HepG2 (cell line): ENCODE results near the gene ZNF488. TPM values are rescaled to one million over a fixed set of nuclear protein-coding genes. Genes with fewer than 3 reads are reported as not detected.

Source experiments
- ATF1 ChIP-seq: IDR thresholded peaks from 2 replicates; pipeline ENCODE4 v1.6.1; 2016; ENCODE audit warnings: mild to moderate bottlenecking, control low read depth
- ATF3 ChIP-seq: sonication (generic); formaldehyde crosslinking; IDR thresholded peaks from 2 replicates; pipeline ENCODE4 v1.4.0; 2020; ENCODE audit warnings: missing genetic modification reagents
- ELF3 ChIP-seq: IDR thresholded peaks from 2 replicates; pipeline ENCODE4 v1.6.1; 2016; ENCODE audit warnings: missing genetic modification reagents, missing compliant biosample characterization
- GLI4 ChIP-seq: sonication (generic); formaldehyde crosslinking; IDR thresholded peaks from 2 replicates; pipeline ENCODE4 v1.5.1; 2020; ENCODE audit warnings: missing genetic modification reagents, mild to moderate bottlenecking, moderate library complexity, borderline replicate concordance
- HNF4G ChIP-seq, 2 experiments: sonication (generic) in 1 of 2; formaldehyde crosslinking in 1 of 2; IDR thresholded peaks; 2 replicates each; pipeline versions ENCODE4 v1.4.0 to v1.6.1; 2011 to 2020; ENCODE audit warnings: borderline replicate concordance in 2 of 2, low read depth in 2 of 2, mild to moderate bottlenecking in 2 of 2, low read length in 1 of 2, missing genetic modification reagents in 1 of 2, moderate library complexity in 1 of 2
- ISX ChIP-seq: sonication (generic); formaldehyde crosslinking; conservative IDR thresholded peaks from 2 replicates; pipeline ENCODE4 v1.5.0; 2020; ENCODE audit warnings: missing genetic modification reagents
- JDP2 ChIP-seq: sonication (generic); formaldehyde crosslinking; IDR thresholded peaks from 2 replicates; pipeline ENCODE4 v1.8.1; 2022; ENCODE audit warnings: missing genetic modification reagents, borderline replicate concordance
- MEF2D ChIP-seq: sonication (generic); formaldehyde crosslinking; IDR thresholded peaks from 2 replicates; pipeline ENCODE4 v1.5.1; 2020; ENCODE audit warnings: mild to moderate bottlenecking, missing genetic modification reagents
- MEIS1 ChIP-seq: sonication (generic); formaldehyde crosslinking; IDR thresholded peaks from 2 replicates; pipeline ENCODE4 v1.9.0; 2021; ENCODE audit warnings: mild to moderate bottlenecking, missing genetic modification reagents, moderate library complexity, borderline replicate concordance
- MXD4 ChIP-seq: IDR thresholded peaks from 2 replicates; pipeline ENCODE4 v1.6.1; 2016; ENCODE audit warnings: mild to moderate bottlenecking, missing biosample characterization, missing genetic modification reagents
- MXI1 ChIP-seq: IDR thresholded peaks from 3 replicates; pipeline ENCODE4 v1.6.1; 2012; ENCODE audit warnings: low read depth, low read length, inconsistent platforms, borderline replicate concordance
- PATZ1 ChIP-seq: sonication (generic); formaldehyde crosslinking; IDR thresholded peaks from 2 replicates; pipeline ENCODE4 v1.4.0; 2020; ENCODE audit warnings: missing genetic modification reagents
- POLR2A ChIP-seq, 2 experiments: IDR thresholded peaks; 2 replicates each; pipeline ENCODE4 v1.6.1; 2011; ENCODE audit warnings: low read depth in 2 of 2, low read length in 2 of 2, mild to moderate bottlenecking in 1 of 2, moderate library complexity in 1 of 2; ENCODE audit not compliant: insufficient read depth in 1 of 2
- YY1 ChIP-seq: IDR thresholded peaks from 2 replicates; pipeline ENCODE4 v1.6.1; 2011; ENCODE audit warnings: low read length, low read depth, moderate library complexity, mild to moderate bottlenecking; ENCODE audit not compliant: insufficient read depth, insufficient replicate concordance
- ZBTB42 ChIP-seq: sonication (generic); formaldehyde crosslinking; IDR thresholded peaks from 2 replicates; pipeline ENCODE4 v1.5.0; 2020; ENCODE audit warnings: mild to moderate bottlenecking, missing genetic modification reagents
- ZNF225 ChIP-seq: sonication (generic); formaldehyde crosslinking; IDR thresholded peaks from 2 replicates; pipeline ENCODE4 v1.4.0; 2020; ENCODE audit warnings: mild to moderate bottlenecking, missing genetic modification reagents
- ZNF549 ChIP-seq: sonication (generic); formaldehyde crosslinking; IDR thresholded peaks from 2 replicates; pipeline ENCODE4 v1.5.0; 2020; ENCODE audit warnings: missing genetic modification reagents
- ZSCAN25 ChIP-seq: sonication (generic); formaldehyde crosslinking; IDR thresholded peaks from 2 replicates; pipeline ENCODE4 v1.8.0; 2022; ENCODE audit warnings: mild to moderate bottlenecking, missing genetic modification reagents
- polyA plus RNA-seq, 8 experiments: library from polyadenylated mRNA; depleted of rRNA in 3 of 8; stranded (reverse) in 7 of 8; unstranded in 1 of 8; fragments of >200 nt; fragmentation: Illumina TruSeq in 4 of 8; extraction: Trizol in 4 of 8; gene quantifications; 2 replicates each; pipeline versions ENCODE4 v1.2.1 to v1.2.3, GENCODE V29; 2011 to 2016; ENCODE audit warnings: low read depth in 4 of 8, missing spikeins in 1 of 8, mixed read lengths in 1 of 8; ENCODE audit not compliant: insufficient read depth in 1 of 8
- total RNA-seq, 5 experiments: library from RNA; depleted of rRNA; stranded (reverse); fragments of >200 nt; fragmentation: Illumina TruSeq; extraction: Trizol; gene quantifications; 2 replicates each; pipeline ENCODE4 v1.2.3, GENCODE V29; 2016; ENCODE audit warnings: low read depth in 1 of 5
- TF ChIP-seq, protein P1 (sequence below): sonication (generic); formaldehyde crosslinking; conservative IDR thresholded peaks from 2 replicates; pipeline ENCODE4 v1.8.0; 2022; ENCODE audit warnings: mild to moderate bottlenecking, moderate library complexity, missing genetic modification reagents
- TF ChIP-seq, protein P2 (sequence below): sonication (generic); formaldehyde crosslinking; IDR thresholded peaks from 2 replicates; pipeline ENCODE4 v1.4.0; 2020; ENCODE audit warnings: missing genetic modification reagents
- TF ChIP-seq, protein P3 (sequence below): sonication (generic); formaldehyde crosslinking; IDR thresholded peaks from 2 replicates; pipeline ENCODE4 v1.9.0; 2022; ENCODE audit warnings: low read depth, missing genetic modification reagents

ZNF488 gene
- total and polyA plus RNA-seq, 2 of the 13 experiments (the other 11 are each of a cell fraction or from before 2014, with no cell fraction given) = 0.13 to 0.15 TPM

DNA sequence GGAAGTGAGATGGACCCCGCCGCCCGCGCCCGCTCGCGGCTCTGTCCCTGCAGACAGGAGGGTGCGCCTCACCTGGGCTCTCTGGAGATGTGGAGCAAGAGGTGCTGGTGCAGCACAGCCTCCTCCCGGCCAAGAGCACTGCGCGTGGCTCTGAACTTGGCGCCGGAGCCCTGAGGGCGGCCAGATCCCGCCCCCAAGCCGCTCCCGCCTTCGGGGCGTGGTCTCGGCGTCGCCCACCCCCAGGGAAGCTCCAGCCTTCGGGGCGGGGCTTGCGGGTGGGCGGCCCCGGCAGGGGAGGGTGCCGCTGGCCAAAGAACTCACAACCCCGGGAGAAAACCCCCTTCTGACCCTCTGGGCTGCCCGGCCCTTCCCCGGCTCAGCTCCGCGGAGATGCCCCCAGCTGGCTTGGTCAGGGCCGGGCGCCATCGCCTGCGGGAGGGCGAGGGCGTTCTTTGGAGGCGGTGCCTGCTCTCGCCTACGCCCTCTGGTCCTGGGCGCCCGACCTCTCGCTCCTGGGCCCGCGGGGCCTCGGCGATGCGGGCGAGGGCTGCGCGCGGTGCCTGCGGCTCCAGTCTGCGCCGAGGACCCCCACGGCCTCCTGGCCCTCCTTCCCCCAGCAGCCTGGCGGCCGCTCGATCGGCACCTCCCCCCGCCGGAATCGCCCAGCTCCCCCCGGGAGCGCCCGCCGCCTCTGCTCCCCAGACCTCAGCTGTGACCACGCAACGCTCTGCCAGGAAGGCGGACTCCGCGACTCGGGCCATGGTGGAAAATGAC lies at the start of gene ZNF488 (continued):
- TF ChIP-seq HNF4G (IDR thresholded peaks at IDR 0.05; ENCODE audit: borderline replicate concordance, low read depth, low read length) (no peak), HNF4G (CRISPR knock-in tag; IDR thresholded peaks at IDR 0.05; ENCODE audit: borderline replicate concordance, low read depth) (no peak), ZSCAN25 (no peak), ELF3 (CRISPR knock-in tag) (no peak), MEF2D (CRISPR knock-in tag) (no peak), MEIS1 (no peak), JDP2 (CRISPR knock-in tag) (no peak; the same call in 1 of the 2 replicates), ZNF225 (CRISPR knock-in tag) (no peak), PATZ1 (CRISPR knock-in tag) (peak; percentile 64; the same call in 1 of the 2 replicates), YY1 (no peak), MXI1 (peak; percentile 23; the same call in 1 of the 3 replicates), ZNF549 (no peak), GLI4 (no peak), POLR2A (IDR thresholded peaks at IDR 0.05; ENCODE audit: insufficient read depth in 1 of 2, low read depth in 2 of 2, low read length in 2 of 2) (no peak; a peak in 1 of 4 replicates), ZBTB42 (CRISPR knock-in tag) (no peak), ATF3 (CRISPR knock-in tag) (no peak), MXD4 (0 out of 2 replicates have a peak, but pooled peaks have one; percentile 31), ISX (no peak), ATF1 (CRISPR knock-in tag) (no peak)
- TF ChIP-seq, protein P1, sequence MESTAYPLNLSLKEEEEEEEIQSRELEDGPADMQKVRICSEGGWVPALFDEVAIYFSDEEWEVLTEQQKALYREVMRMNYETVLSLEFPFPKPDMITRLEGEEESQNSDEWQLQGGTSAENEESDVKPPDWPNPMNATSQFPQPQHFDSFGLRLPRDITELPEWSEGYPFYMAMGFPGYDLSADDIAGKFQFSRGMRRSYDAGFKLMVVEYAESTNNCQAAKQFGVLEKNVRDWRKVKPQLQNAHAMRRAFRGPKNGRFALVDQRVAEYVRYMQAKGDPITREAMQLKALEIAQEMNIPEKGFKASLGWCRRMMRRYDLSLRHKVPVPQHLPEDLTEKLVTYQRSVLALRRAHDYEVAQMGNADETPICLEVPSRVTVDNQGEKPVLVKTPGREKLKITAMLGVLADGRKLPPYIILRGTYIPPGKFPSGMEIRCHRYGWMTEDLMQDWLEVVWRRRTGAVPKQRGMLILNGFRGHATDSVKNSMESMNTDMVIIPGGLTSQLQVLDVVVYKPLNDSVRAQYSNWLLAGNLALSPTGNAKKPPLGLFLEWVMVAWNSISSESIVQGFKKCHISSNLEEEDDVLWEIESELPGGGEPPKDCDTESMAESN = no peak
- TF ChIP-seq, protein P2, sequence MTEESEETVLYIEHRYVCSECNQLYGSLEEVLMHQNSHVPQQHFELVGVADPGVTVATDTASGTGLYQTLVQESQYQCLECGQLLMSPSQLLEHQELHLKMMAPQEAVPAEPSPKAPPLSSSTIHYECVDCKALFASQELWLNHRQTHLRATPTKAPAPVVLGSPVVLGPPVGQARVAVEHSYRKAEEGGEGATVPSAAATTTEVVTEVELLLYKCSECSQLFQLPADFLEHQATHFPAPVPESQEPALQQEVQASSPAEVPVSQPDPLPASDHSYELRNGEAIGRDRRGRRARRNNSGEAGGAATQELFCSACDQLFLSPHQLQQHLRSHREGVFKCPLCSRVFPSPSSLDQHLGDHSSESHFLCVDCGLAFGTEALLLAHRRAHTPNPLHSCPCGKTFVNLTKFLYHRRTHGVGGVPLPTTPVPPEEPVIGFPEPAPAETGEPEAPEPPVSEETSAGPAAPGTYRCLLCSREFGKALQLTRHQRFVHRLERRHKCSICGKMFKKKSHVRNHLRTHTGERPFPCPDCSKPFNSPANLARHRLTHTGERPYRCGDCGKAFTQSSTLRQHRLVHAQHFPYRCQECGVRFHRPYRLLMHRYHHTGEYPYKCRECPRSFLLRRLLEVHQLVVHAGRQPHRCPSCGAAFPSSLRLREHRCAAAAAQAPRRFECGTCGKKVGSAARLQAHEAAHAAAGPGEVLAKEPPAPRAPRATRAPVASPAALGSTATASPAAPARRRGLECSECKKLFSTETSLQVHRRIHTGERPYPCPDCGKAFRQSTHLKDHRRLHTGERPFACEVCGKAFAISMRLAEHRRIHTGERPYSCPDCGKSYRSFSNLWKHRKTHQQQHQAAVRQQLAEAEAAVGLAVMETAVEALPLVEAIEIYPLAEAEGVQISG = no peak; the same call in 1 of the 2 replicates
- TF ChIP-seq, protein P3, sequence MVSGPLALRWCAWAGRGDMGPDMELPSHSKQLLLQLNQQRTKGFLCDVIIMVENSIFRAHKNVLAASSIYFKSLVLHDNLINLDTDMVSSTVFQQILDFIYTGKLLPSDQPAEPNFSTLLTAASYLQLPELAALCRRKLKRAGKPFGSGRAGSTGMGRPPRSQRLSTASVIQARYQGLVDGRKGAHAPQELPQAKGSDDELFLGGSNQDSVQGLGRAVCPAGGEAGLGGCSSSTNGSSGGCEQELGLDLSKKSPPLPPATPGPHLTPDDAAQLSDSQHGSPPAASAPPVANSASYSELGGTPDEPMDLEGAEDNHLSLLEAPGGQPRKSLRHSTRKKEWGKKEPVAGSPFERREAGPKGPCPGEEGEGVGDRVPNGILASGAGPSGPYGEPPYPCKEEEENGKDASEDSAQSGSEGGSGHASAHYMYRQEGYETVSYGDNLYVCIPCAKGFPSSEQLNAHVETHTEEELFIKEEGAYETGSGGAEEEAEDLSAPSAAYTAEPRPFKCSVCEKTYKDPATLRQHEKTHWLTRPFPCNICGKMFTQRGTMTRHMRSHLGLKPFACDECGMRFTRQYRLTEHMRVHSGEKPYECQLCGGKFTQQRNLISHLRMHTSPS = no peak
